ENCODE measurements around the gene EPN2. TPM values are rescaled to one million over a fixed set of nuclear protein-coding genes. Genes with fewer than 3 reads are reported as not detected.
"Not testable (repeated sequence)": the region's sequence is repeated elsewhere in the genome, so short reads cannot be mapped to it uniquely, and the experiment has no call there.

Gene EPN2
- total RNA-seq, 2 donors from 2014 or later: 2.6 to 9.7 TPM

DNA sequence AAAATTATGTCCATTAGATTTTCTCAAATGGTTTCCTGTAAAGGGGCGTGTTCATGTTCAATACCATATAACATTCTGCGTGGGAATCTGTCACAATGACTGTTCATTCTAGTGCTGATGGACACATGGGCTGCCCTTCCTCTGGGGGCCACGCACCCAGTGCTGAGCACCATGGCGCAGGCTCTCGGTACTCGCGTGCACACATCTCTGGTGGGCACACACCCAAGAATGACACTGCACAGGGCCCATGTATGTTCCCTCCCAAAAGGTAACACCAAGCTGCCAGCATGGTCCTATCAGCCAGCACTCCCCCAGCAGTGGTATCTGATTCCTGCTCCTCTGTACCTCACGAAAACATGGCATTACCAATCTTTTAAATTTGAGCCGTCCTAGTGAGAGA is 111.6 kb downstream of the EPN2 start:
- DNase-seq (ENCODE audit: low spot score in 2 of 2) (no peak), ATAC-seq (no peak)
- H3K36me3 Mint-ChIP-seq: no peaks in the 10 kb centered on the region
- no peak overlapping the region for H3K27ac Mint-ChIP-seq
- H3K9me3 Mint-ChIP-seq: no peaks in the 10 kb centered on the region

DNA sequence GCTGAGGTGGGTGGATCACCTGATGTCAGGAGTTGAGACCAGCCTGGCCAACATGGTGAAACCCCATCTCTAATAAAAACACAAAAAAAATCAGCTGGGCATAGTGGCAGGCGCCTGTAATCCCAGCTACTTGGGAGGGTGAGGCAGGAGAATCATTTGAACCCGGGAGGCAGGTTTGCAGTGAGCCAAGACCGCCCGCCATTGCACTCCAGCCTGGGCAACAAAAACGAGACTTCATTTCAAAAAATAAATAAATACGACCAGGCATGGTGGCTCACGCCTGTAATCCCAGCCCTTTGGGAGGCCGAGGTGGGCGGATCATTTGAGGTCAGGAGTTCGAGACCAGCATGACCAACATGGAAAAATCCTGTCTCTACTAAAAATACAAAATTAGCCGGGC is 116.2 kb downstream of the EPN2 start:
- H3K27ac Mint-ChIP-seq; ATAC-seq; H3K36me3 Mint-ChIP-seq; DNase-seq (ENCODE audit: low spot score in 2 of 2); H3K9me3 Mint-ChIP-seq: not testable (repeated sequence)

DNA sequence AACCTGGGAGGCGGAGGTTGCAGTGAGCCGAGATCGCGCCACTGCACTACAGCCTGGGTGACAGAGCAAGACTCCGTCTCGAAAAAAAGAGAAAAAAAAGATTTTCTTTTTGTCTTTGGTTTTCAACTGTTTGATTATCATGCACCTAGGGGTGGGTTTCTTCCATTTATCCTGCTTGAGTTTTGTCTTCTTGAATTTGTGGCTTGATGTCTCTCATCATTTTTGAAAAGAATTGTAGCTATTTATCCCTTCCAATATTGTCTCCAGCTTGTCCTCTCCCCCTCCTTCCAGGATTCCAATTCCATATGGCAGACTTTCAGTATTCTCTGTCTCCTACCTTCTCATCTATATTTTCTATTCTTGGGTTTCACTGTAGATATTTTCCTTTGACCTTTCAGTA is 117.6 kb downstream of the EPN2 start:
- no peak for ATAC-seq

DNA sequence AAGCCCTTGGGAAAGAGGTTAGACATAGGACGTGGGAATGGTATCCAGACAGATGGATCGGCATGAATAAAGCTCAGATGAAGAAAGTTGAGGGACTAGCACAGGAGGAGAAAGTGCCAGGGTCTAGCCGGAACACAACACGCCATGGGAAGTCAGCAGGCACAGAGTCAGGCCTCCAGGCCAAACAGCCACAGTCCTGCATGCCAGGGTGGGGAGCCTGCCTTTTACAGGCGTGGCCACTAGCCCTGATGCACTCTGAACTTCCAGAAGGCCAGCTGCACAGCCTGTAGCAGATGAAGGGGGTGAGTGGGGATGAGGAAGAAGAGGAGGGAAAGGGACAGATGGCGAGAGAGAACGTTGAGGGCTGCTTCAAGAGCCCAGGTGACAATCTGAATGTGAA is 120.2 kb downstream of the EPN2 start:
- Mint-ChIP-seq H3K27ac (peak overlapping the region in 1 of 2 donors; percentile 86), H3K36me3 (no peaks in the 10 kb centered on the region), H3K9me3 (no peaks in the 10 kb centered on the region)
- DNase-seq (ENCODE audit: low spot score in 2 of 2) (no peak), ATAC-seq (no peak)

More for the DNA sequence above, 117.6 kb downstream of the EPN2 start:
- Mint-ChIP-seq H3K27ac (no peak overlapping the region), H3K36me3 (no peaks in the 10 kb centered on the region), H3K9me3 (no peaks in the 10 kb centered on the region)
- DNase-seq (ENCODE audit: low spot score in 2 of 2): no peak

DNA sequence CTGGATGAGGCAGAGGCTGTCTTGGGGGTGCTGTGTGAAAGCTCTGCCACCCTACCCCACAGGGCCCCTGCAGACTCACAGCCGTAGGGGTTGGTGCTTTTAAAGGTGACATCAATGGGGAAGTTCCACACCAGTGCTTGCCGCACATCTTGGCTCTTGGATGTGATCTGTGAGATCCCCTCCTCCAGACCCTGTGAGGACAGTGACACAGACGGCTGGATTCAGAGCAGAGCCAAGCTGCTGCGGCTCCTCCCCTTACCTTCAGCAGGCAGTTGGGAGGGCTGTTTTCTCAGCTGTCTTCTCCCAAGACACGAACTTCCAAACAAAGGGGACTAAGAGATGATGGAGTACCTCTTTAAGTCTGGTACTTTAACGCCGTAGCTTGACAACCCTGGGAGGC is 120.6 kb downstream of the EPN2 start:
- DNase-seq (ENCODE audit: low spot score in 2 of 2) (no peak), ATAC-seq (no peak)
- Mint-ChIP-seq H3K27ac (no peak overlapping the region), H3K36me3 (no peaks in the 10 kb centered on the region), H3K9me3 (no peaks in the 10 kb centered on the region)

DNA sequence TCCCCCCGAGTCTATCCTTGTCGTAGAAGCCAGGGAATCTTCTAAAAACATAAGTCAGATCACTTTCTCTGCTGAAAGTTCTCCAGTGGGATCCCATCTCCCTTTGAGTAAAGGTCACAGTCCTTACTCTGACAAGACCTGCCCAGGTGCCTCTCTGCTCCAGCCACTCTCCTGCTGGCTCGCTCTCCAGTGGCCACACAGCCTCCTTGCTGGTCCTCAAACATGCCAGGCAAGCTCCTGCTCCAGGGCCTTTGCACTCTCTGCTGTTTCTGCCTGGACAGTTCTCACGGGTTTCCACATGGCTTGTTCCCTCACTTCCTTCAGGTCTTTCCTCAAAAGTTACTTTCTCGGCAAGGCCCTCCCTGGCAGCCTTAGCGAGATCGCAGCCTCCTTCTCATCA is 122.0 kb downstream of the EPN2 start:
- DNase-seq (ENCODE audit: low spot score in 2 of 2) (no peak), ATAC-seq (no peak)
- no peaks in the 10 kb centered on the region for H3K36me3 Mint-ChIP-seq
- peak overlapping the region in 1 of 2 donors; percentile 5 for H3K27ac Mint-ChIP-seq
- H3K9me3 Mint-ChIP-seq: no peaks in the 10 kb centered on the region

DNA sequence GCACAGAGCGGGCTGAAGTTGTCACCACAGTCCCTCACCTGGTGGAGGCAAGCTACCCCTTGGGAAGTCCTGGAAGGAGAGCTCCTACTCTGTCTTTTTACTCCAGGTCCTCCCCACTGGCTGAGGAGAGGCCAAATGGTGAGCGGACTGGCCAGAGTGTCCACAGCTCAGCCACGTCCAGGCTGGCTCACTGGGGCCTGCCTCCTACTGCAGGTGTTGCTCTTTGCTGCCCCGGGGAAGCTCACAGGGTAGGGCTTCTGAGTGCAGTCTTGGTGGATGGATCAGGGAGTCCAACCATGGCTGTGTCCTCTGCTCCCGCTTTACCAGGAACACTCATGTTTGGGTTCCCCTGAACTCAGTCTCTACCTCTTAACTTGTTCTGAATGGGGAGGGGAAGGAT is 122.7 kb downstream of the EPN2 start:
- no peak for DNase-seq (ENCODE audit: low spot score in 2 of 2)
- no peak overlapping the region for H3K27ac Mint-ChIP-seq
- no peaks in the 10 kb centered on the region for H3K36me3 Mint-ChIP-seq
- no peak for ATAC-seq
- H3K9me3 Mint-ChIP-seq: no peaks in the 10 kb centered on the region

DNA sequence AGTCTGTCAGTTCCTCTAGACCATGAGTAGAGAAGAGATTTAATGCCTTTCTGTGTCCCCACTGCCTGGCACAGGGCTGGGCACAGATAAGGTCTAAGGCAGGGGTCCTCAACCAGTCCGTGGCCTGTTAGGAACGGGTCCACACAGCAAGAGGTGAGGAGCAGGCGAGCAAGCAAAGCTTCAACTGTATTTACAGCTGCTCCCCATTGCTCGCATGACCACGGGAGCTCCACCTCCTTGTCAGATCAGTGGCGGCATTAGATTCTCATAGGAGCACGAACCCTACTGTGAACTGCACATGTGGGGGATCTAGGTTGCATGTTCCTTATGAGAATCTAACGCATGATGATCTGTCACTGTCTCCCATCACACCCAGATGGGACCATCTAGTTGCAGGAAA is 123.6 kb downstream of the EPN2 start:
- Mint-ChIP-seq H3K36me3 (no peaks in the 10 kb centered on the region), H3K9me3 (no peaks in the 10 kb centered on the region), H3K27ac (no peak overlapping the region)
- DNase-seq (ENCODE audit: low spot score in 2 of 2): no peak
- ATAC-seq: no peak

DNA sequence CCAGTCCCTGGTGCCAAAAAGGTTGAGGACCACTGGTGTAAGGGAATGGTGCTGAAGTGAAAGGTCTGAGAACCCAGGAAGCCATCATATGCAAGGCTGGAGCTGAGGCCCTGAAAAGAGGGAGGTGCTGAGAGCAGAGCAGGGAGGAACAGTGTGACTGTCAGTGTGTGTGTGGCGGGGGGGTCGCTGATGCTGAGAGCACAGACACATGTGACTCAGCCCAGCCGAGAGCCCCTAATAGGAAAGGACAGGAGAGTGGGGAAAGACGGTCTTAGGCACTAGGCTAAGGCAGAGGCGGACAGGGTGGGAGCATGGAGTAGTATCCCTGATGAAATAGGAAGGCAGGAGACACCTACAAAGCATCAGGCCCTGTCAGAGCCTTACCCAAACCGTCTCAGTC is 124.2 kb downstream of the EPN2 start:
- ATAC-seq: no peak
- no peak for DNase-seq (ENCODE audit: low spot score in 2 of 2)
- Mint-ChIP-seq H3K27ac (no peak overlapping the region), H3K9me3 (no peaks in the 10 kb centered on the region), H3K36me3 (no peaks in the 10 kb centered on the region)

DNA sequence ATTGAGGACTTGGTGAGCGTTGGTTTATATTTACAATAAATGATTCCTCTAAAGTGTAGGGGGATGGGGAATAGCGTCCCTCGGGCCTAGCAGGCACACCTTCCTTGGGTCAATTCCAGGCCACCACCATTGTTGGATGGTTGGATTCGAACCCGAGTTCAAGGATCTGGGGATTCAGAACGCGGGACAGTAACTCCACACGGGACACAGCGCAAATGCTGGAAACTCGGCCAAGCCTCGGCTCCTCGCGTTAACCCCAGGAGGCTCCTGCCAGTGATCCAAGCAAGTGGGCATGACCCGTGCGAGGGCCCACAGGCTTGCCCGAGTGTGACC is 124.7 kb downstream of the EPN2 start:
- H3K9me3 Mint-ChIP-seq: no peaks in the 10 kb centered on the region
- H3K36me3 Mint-ChIP-seq: no peaks in the 10 kb centered on the region
- no peak for ATAC-seq
- H3K27ac Mint-ChIP-seq: no peak overlapping the region
- DNase-seq (ENCODE audit: low spot score in 2 of 2): no peak

DNA sequence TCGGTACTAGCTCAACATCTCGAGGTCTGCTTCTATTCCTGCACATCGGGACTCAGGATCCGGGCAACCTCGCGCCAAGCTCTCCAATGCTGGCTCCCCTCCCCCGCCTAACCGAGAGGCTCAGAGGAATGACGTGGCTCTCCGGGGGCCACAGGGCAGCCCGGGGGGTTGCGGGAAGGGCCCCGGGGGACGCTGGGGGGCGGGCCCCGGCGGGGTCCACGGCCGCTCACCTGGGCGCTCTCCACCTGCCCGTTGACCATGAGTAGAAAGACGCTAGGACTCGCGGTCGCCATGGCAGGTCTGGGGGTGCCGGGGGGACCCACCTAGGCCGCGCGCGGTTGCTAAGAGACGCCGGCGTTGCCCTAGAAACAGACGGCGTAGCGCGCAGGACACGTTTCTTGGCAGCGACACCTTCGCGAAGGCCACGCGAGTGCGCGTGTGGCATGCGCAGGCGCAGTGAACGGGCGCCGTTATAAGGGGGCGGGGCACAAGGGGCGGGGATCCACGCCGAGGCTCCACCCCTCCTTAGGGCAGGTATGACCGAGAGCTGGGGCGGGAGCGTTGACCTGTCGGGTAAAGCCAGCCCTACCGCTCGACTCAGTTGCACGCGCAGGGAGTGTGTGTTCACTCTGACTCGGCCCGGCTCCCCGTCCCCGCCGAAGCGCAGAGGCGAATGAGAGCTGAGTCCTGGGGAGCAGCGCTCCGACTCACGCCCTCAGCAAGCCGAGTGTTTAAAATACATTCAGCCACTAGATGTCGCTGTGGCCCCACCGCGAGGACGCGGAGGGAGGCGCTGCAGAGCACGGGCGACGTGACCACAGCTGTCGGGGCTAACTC is 125.3 kb downstream of the EPN2 start, which contains the start of gene B9D1:
Gene B9D1 (minus strand): TSS at position 447 of the 837 bp plus-strand sequence. CDS start 154 bp downstream, at position 293.
- H3K36me3 Mint-ChIP-seq: no peaks in the 10 kb centered on the region
- no peaks in the 10 kb centered on the region for H3K9me3 Mint-ChIP-seq
- ATAC-seq (peak; percentile 89 to 90), DNase-seq (ENCODE audit: low spot score in 2 of 2) (peak; percentile 88 to 93)
- H3K27ac Mint-ChIP-seq: peak within 1 kb of the TSS in 1 of 2 donors; percentile 36

DNA sequence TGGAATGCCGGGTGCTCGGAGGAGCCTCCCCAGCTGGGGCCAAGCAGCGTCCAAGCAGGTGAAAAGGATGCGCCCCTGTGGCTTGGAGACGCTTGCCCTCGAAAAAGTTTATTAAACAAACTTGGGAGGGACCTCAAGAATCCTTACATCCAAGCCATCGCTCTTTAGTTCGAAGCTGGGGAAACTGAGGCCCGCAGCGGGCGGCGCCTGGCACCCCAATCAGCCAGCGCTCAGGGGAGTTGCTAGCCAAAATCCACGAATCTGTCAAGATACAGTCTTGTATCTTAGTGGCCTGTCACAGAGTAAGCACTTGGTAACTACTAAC is 125.9 kb downstream of the EPN2 start:
- no peak for ATAC-seq
- Mint-ChIP-seq H3K27ac (peak overlapping the region in 1 of 2 donors; percentile 36), H3K9me3 (no peaks in the 10 kb centered on the region), H3K36me3 (no peaks in the 10 kb centered on the region)
- DNase-seq (ENCODE audit: low spot score in 2 of 2): no peak

DNA sequence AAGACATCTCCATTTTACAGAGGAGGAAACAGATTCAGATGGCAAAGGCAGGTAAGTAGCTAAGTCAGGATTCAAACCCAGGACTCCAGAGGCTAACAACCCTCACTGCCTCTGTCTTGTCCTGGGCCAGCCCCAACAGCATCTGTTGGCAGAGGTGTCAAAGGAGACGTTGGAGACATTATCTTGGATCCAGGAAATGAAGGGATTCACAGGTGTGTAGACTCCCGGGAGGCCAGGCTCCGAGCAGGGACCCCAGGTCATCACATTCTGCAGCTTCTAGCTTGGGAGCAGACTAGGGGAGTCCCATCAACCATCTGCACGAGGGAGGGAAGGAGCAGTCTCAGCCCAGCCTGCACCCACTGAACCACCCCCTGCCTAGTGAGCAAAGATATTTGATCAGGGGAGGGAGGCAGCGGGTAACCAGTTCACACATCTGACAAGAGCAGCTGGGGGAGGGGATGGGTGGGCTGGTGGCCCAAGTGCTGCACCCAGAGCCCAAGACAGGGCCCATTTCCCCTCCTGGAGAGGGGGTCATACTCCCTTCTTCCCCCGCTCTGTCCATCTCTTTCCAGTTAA is 126.4 kb downstream of the EPN2 start:
- H3K27ac Mint-ChIP-seq: no peak overlapping the region
- ATAC-seq (no peak), DNase-seq (ENCODE audit: low spot score in 2 of 2) (no peak)

DNA sequence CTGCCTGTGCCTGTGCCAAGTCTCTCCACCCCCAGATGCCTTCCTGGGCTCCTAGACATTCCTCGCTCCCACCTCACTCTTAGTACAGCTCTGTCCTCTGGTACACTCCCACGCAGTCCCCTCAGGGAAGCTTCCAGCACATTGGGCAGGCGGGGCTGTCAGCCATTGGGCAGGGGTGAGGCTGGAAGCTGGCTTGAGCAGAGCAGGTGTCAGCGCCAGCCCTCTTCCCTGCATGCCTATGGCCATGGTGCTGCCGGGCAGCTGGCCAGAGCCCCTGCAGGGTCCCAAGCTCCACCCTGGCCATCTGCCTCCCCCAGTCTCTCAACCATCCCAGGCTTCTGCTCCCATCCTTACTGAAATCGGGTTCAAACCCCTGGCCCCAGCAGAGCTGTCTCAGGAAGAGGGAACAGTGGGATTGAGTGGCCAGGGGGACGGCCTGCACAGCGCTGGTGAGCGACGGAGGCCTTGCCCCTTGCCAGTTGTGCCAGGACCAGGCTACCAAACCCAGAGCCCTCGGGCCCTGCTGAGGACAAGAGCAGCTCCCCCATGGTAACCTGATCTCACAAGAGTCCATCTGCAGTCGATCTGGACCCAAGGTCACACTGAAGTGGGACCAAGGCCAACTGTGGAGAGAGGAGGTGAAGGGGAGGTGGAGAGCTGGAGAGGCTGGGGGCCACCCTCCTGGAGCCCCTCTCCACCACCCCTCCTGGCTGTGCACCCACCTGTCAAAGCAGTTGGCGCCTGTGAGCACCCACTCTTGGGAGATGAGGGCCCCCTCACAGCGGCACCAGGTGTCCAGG is 127.7 kb downstream of the EPN2 start:
- Mint-ChIP-seq H3K9me3 (no peaks in the 10 kb centered on the region), H3K36me3 (no peaks in the 10 kb centered on the region), H3K27ac (no peak overlapping the region)
- ATAC-seq (no peak), DNase-seq (ENCODE audit: low spot score in 2 of 2) (no peak)

More for the DNA sequence above, 126.4 kb downstream of the EPN2 start:
- Mint-ChIP-seq H3K36me3 (no peaks in the 10 kb centered on the region), H3K9me3 (no peaks in the 10 kb centered on the region)

DNA sequence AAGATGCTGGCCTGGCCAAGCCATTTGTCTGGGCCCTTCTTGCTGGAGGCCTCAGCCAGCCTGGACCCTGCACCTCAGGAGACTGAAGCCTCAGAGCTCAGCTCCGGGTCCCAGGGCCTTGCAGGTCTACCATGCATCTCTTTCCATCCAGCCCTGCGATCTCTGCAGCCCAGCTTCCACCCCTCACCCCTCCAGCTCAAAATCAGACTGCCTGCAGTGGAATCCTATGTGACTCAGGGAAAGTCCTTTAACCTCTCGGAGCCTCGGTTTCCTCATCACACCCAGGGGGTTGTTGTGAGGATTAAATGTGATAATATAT is 128.3 kb downstream of the EPN2 start:
- Mint-ChIP-seq H3K27ac (no peak overlapping the region), H3K36me3 (no peaks in the 10 kb centered on the region), H3K9me3 (no peaks in the 10 kb centered on the region)
- no peak for ATAC-seq
- no peak for DNase-seq (ENCODE audit: low spot score in 2 of 2)

DNA sequence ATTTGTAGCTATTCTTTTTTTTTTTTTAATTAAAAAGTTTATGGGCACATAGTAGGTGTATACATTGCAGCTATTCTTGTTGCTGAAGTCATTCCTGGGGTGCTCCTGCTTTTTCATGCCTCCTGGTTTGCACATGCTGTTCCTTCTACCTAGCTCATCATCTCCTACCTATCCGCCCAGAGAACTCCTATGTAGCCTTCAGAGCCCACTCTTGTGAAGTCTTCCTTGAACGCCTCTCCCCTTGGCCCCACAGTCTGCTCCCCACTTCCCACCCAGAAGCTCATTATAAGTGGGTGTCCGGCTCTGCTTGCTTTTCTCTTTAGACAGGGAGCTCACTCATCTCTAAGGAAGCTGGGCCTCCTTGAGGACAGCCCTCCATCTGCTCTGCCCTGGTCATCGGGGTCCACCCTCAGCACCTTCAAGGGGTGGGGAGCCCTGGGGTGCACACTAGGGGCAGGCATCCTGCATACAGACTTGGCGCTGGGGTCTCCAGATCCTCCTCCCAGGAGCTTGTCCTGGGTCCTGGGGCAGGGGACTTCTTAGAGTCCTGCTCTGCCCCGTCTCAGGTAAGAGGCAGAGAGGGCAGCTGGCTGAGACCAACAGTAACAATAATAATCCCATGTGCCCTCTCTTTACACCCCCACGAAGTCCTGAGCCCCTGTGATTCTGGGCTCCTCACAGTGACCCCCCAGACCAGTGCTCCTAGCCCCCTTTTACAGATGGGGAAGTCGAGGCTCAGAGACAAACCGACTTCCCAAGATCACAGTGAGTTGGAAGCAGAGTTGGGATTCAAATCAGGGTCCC is 128.9 kb downstream of the EPN2 start:
- H3K36me3 Mint-ChIP-seq: no peaks in the 10 kb centered on the region
- peak overlapping the region in 1 of 2 donors; percentile 29 for H3K27ac Mint-ChIP-seq
- no peaks in the 10 kb centered on the region for H3K9me3 Mint-ChIP-seq
- no peak for DNase-seq (ENCODE audit: low spot score in 2 of 2)
- ATAC-seq: no peak

DNA sequence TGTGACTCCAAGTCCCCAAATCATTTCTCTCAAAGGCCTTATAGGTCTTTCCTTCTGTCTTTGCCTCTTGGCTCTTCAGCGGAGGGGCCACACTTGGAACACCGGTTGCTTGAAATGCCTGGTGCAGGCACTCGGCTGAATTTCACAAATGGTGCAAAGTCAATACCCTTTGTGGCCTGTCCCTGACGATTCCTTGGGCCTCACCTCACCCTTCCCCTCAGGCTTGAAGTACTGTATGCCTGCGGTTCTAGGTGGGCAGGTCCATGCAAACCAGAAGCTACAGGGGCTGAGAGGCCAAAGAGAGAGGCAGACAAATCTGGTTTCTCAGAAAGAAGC is 129.4 kb downstream of the EPN2 start:
- ATAC-seq: no peak
- no peak overlapping the region for H3K27ac Mint-ChIP-seq
- no peaks in the 10 kb centered on the region for H3K9me3 Mint-ChIP-seq
- DNase-seq (ENCODE audit: low spot score in 2 of 2): no peak
- no peaks in the 10 kb centered on the region for H3K36me3 Mint-ChIP-seq

Data from activated naive CD4-positive, alpha-beta T cell treated with anti-CD3 and anti-CD28 coated beads, Interleukin-2, amount 50 U/mL, for 72 hours (primary cell).